Umbilical cord (tissue), 2 donors: ENCODE results near the gene KRTAP1-4. TPM values are rescaled to one million over a fixed set of nuclear protein-coding genes. Genes with fewer than 3 reads are reported as not detected.
"Not testable (repeated sequence)": the region's sequence is repeated elsewhere in the genome, so short reads cannot be mapped to it uniquely, and the experiment has no call there.

ENCODE experiments used
- DNase-seq: peaks from one replicate; pipeline ENCODE4 v3.0.0-alpha.2; 2015; ENCODE audit warnings: low spot score
- total RNA-seq: library from RNA; depleted of rRNA; stranded (reverse); fragments of >200 nt; gene quantifications from one replicate; pipeline ENCODE4 v1.2.3, GENCODE V29; 2014; ENCODE audit warnings: low replicate concordance; ENCODE audit not compliant: insufficient read depth

Gene KRTAP1-4
- total RNA-seq, 1 donor from 2014 or later, result not detected

- no peak for DNase-seq
These were observed 25.6 kb downstream of the KRTAP1-4 start for GRCh38 chr17:41004397-41004796.

GRCh38 chr17:41003926-41004325 lies 26.1 kb downstream of the KRTAP1-4 start:
- no peak for DNase-seq

GRCh38 chr17:41002814-41003213 lies 27.2 kb downstream of the KRTAP1-4 start:
- DNase-seq, result peak; percentile 48

GRCh38 chr17:41001795-41002194 lies 28.2 kb downstream of the KRTAP1-4 start:
- no peak for DNase-seq

- not testable (repeated sequence) for DNase-seq
These were observed 30.4 kb downstream of the KRTAP1-4 start, which contains the start of gene KRTAP3-2 for GRCh38 chr17:40999563-40999962. Gene KRTAP3-2 (minus strand): TSS chr17:40999906. CDS start chr17:40999853, 53 bp downstream.

GRCh38 chr17:40997361-40997760 lies 32.6 kb downstream of the KRTAP1-4 start:
- DNase-seq, result no peak

GRCh38 chr17:40996829-40997228 lies 33.2 kb downstream of the KRTAP1-4 start:
- no peak for DNase-seq

GRCh38 chr17:40995116-40995515 lies 34.9 kb downstream of the KRTAP1-4 start:
- no peak for DNase-seq

GRCh38 chr17:40993839-40994238 lies 36.2 kb downstream of the KRTAP1-4 start, which contains the start of gene KRTAP3-3:
Gene KRTAP3-3 (minus strand): TSS chr17:40994164. CDS start chr17:40994097, 67 bp downstream.
- no peak for DNase-seq

GRCh38 chr17:40993084-40993483 lies 36.9 kb downstream of the KRTAP1-4 start:
- no peak for DNase-seq

- DNase-seq, result no peak
These were observed 37.3 kb downstream of the KRTAP1-4 start for GRCh38 chr17:40992666-40993065.

GRCh38 chr17:40986920-40987319 lies 43.1 kb downstream of the KRTAP1-4 start:
- DNase-seq, result peak; percentile 42

GRCh38 chr17:40984226-40984625 lies 45.8 kb downstream of the KRTAP1-4 start, which contains the start of gene KRT40:
Gene KRT40 (minus strand): TSS chr17:40984326. CDS start chr17:40984273, 53 bp downstream.
- no peak for DNase-seq

GRCh38 chr17:40981115-40981514 lies 48.9 kb downstream of the KRTAP1-4 start:
- DNase-seq, result no peak

GRCh38 chr17:40980596-40980995 lies 49.4 kb downstream of the KRTAP1-4 start:
- DNase-seq, result peak; percentile 86

- DNase-seq, result no peak
These were observed 49.9 kb downstream of the KRTAP1-4 start for GRCh38 chr17:40980117-40980516.

Other genes starting within 250 kb of the KRTAP1-4 start
- gene KRT27, start 247.6 kb downstream of the KRTAP1-4 start, total RNA-seq, result not detected
- 3.6 TPM for gene KRT28, start 230.2 kb downstream of the KRTAP1-4 start, total RNA-seq
- 45.7 TPM for gene KRT10, start 207.6 kb downstream of the KRTAP1-4 start, total RNA-seq
- 4.6 TPM for gene KRT12, start 163.0 kb downstream of the KRTAP1-4 start, total RNA-seq
- gene KRT20, start 145.0 kb downstream of the KRTAP1-4 start, total RNA-seq, result 3.4 TPM
- 24.3 TPM for gene KRT23, start 92.5 kb downstream of the KRTAP1-4 start, total RNA-seq
- 2.4 TPM for gene KRT39, start 63.2 kb downstream of the KRTAP1-4 start, total RNA-seq
- not detected for gene KRT40, start 45.9 kb downstream of the KRTAP1-4 start, total RNA-seq
- gene KRTAP3-3, start 36.0 kb downstream of the KRTAP1-4 start, total RNA-seq, result not detected
- 31.1 TPM for gene KRTAP3-2, start 30.3 kb downstream of the KRTAP1-4 start, total RNA-seq
- not detected for gene KRTAP3-1, start 21.1 kb downstream of the KRTAP1-4 start, total RNA-seq
- not detected for gene KRTAP1-5, start 3.0 kb downstream of the KRTAP1-4 start, total RNA-seq
- gene KRTAP1-3, start 4.7 kb upstream of the KRTAP1-4 start, total RNA-seq, result not detected
- not detected for gene KRTAP1-1, start 11.3 kb upstream of the KRTAP1-4 start, total RNA-seq
- gene KRTAP2-1, start 17.1 kb upstream of the KRTAP1-4 start, total RNA-seq, result not detected
- gene KRTAP2-2, start 25.0 kb upstream of the KRTAP1-4 start, total RNA-seq, result 8.4 TPM
- 20.5 TPM for gene KRTAP2-3, start 29.9 kb upstream of the KRTAP1-4 start, total RNA-seq
- not detected for gene KRTAP2-4, start 35.7 kb upstream of the KRTAP1-4 start, total RNA-seq
- not detected for gene KRTAP4-7, start 54.0 kb upstream of the KRTAP1-4 start, total RNA-seq
- gene KRTAP4-8, start 67.9 kb upstream of the KRTAP1-4 start, total RNA-seq, result not detected
- gene KRTAP4-16, start 72.0 kb upstream of the KRTAP1-4 start, total RNA-seq, result not detected
- not detected for gene KRTAP4-9, start 75.2 kb upstream of the KRTAP1-4 start, total RNA-seq
- 3.4 TPM for gene KRTAP4-11, start 88.2 kb upstream of the KRTAP1-4 start, total RNA-seq
- gene KRTAP4-12, start 94.0 kb upstream of the KRTAP1-4 start, total RNA-seq, result not detected
- gene KRTAP4-6, start 110.3 kb upstream of the KRTAP1-4 start, total RNA-seq, result 1.2 TPM
- gene KRTAP4-5, start 119.6 kb upstream of the KRTAP1-4 start, total RNA-seq, result 5.5 TPM
- 2.6 TPM for gene KRTAP4-4, start 130.6 kb upstream of the KRTAP1-4 start, total RNA-seq
- gene KRTAP4-3, start 138.0 kb upstream of the KRTAP1-4 start, total RNA-seq, result 1.4 TPM
- not detected for gene KRTAP4-2, start 148.0 kb upstream of the KRTAP1-4 start, total RNA-seq
- gene KRTAP4-1, start 154.7 kb upstream of the KRTAP1-4 start, total RNA-seq, result 1.9 TPM
- gene KRTAP9-1, start 159.7 kb upstream of the KRTAP1-4 start, total RNA-seq, result 1.4 TPM
- not detected for gene KRTAP9-2, start 196.5 kb upstream of the KRTAP1-4 start, total RNA-seq
- gene KRTAP9-3, start 202.3 kb upstream of the KRTAP1-4 start, total RNA-seq, result not detected
- gene KRTAP9-8, start 207.8 kb upstream of the KRTAP1-4 start, total RNA-seq, result not detected
- 1.2 TPM for gene KRTAP9-4, start 219.5 kb upstream of the KRTAP1-4 start, total RNA-seq
- gene KRTAP9-9, start 225.2 kb upstream of the KRTAP1-4 start, total RNA-seq, result not detected
- gene KRTAP9-6, start 235.2 kb upstream of the KRTAP1-4 start, total RNA-seq, result not detected
- gene KRTAP9-7, start 245.5 kb upstream of the KRTAP1-4 start, total RNA-seq, result not detected